PC-3 (cell line): ENCODE measurements around the gene ATF6. TPM values are rescaled to one million over a fixed set of nuclear protein-coding genes. Genes with fewer than 3 reads are reported as not detected.

Source experiments
- ATAC-seq: fragments of 200-7000 bp; cut with Tn5 transposase; 2 replicates; pipeline ENCODE4 v1.9.1; 2020; ENCODE audit warnings: mild to moderate bottlenecking, moderate library complexity
- BruUV-seq: library from RNA; stranded (reverse); fragments of 400-500 nt; replicated peaks from 2 replicates; lab custom pipeline; 2021; lab: Mats Ljungman, UMichigan
- CTCF ChIA-PET: fragments of 300-600 bp; sonication (Branson Sonifier 250); formaldehyde crosslinking; loops from one replicate; lab custom pipeline; 2022; ENCODE audit warnings: antibody characterized with exemption; lab: Charles Lee
- POLR2A ChIA-PET: fragments of 300-600 bp; sonication (Branson Sonifier 250); formaldehyde crosslinking; loops from one replicate; lab custom pipeline; 2022; ENCODE audit warnings: antibody characterized with exemption; ENCODE audit not compliant: unreplicated experiment; lab: Charles Lee
- DNase-seq: peaks from one replicate; pipeline ENCODE4 v3.0.0-alpha.2; 2015
- H2AFZ ChIP-seq: fragments of 300-600 bp; sonication (generic); 2 replicates; pipeline ENCODE4 v1.6.0; 2016; ENCODE audit warnings: antibody characterized with exemption, low read length
- H3F3A ChIP-seq: fragments of 300-600 bp; sonication (generic); one replicate; pipeline ENCODE4 v1.6.0; 2017; ENCODE audit warnings: antibody characterized with exemption, low read length, control low read depth, mild to moderate bottlenecking; ENCODE audit not compliant: unreplicated experiment
- H3K27ac ChIP-seq: fragments of 300-600 bp; sonication (generic); 2 replicates; pipeline ENCODE4 v1.5.1; 2016; ENCODE audit warnings: mild to moderate bottlenecking, low read length
- H3K27me3 ChIP-seq: fragments of 300-600 bp; sonication (generic); 2 replicates; pipeline ENCODE4 v1.6.1; 2016; ENCODE audit warnings: low read length, mixed read lengths
- H3K36me3 ChIP-seq: fragments of 300-600 bp; sonication (generic); 2 replicates; pipeline ENCODE4 v1.6.1; 2016; ENCODE audit warnings: low read depth, mixed run types, low read length, mixed read lengths
- H3K4me1 ChIP-seq: fragments of 300-600 bp; sonication (generic); 2 replicates; pipeline ENCODE4 v1.5.1; 2016; ENCODE audit warnings: low read length; ENCODE audit not compliant: insufficient read depth
- H3K4me2 ChIP-seq: fragments of 300-600 bp; sonication (generic); 2 replicates; pipeline ENCODE4 v1.6.0; 2016; ENCODE audit warnings: low read length
- H3K4me3 ChIP-seq: fragments of 300-600 bp; sonication (generic); 2 replicates; pipeline ENCODE4 v1.5.1; 2016; ENCODE audit warnings: mild to moderate bottlenecking, low read length, mixed read lengths
- H3K79me2 ChIP-seq: fragments of 300-600 bp; sonication (generic); 2 replicates; pipeline ENCODE4 v1.6.1; 2017; ENCODE audit warnings: low read length, mixed read lengths
- H3K9ac ChIP-seq: fragments of 300-600 bp; sonication (generic); 2 replicates; pipeline ENCODE4 v1.6.0; 2016; ENCODE audit warnings: mild to moderate bottlenecking, low read length
- H3K9me2 ChIP-seq: fragments of 300-600 bp; sonication (generic); replicated peaks from 2 replicates; pipeline ENCODE4 v1.6.1; 2016; ENCODE audit warnings: mixed run types, low read length, mixed read lengths
- H3K9me3 ChIP-seq: fragments of 300-600 bp; sonication (generic); 2 replicates; pipeline ENCODE4 v1.6.1; 2016; ENCODE audit warnings: low read length, mixed read lengths
- H4K20me1 ChIP-seq: fragments of 300-600 bp; sonication (generic); 2 replicates; pipeline ENCODE4 v1.6.1; 2016; ENCODE audit warnings: low read length, mixed read lengths
- EZH2 ChIP-seq: fragments of 300-600 bp; sonication (generic); IDR thresholded peaks from one replicate; pipeline ENCODE4 v1.6.1; 2017; ENCODE audit warnings: antibody characterized with exemption, mild to moderate bottlenecking, low read length; ENCODE audit not compliant: unreplicated experiment
- EZH2phosphoT487 ChIP-seq: fragments of 300-600 bp; sonication (generic); IDR thresholded peaks from 2 replicates; pipeline ENCODE4 v1.6.1; 2018; ENCODE audit warnings: mild to moderate bottlenecking, antibody characterized with exemption, low read length, borderline replicate concordance
- intact Hi-C: fragments of 100-400 bp; cut with micrococcal nuclease; formaldehyde crosslinking; loops from 2 replicates; pipeline ENCODE4 v1.9.0; 2023
- total RNA-seq: library from RNA; depleted of rRNA; stranded (reverse); fragments of >200 nt; gene quantifications from 2 replicates; pipeline ENCODE4 v1.2.3, GENCODE V29; 2014
- TF ChIP-seq, protein P1 (sequence below): fragments of 300-600 bp; sonication (generic); conservative IDR thresholded peaks from 2 replicates; pipeline ENCODE4 v1.5.1; 2017; ENCODE audit warnings: antibody characterized with exemption, low read depth, mild to moderate bottlenecking, low read length

The ATF6 gene
- total RNA-seq, 1 experiment from 2014 or later: 19.7 TPM

- no peak overlapping the region for H3K4me3 ChIP-seq
- H3K4me2 ChIP-seq: no peak overlapping the region
- no TSS peak for BruUV-seq
- no peaks in the 10 kb centered on the region for H3K79me2 ChIP-seq
- ChIA-PET CTCF (no interaction called here), POLR2A (interaction anchor here (0.7 kb wide), 1 partner anchor 23 kb away, joined by 3 read pairs; no protein-coding TSS in a partner anchor)
- H3K9ac ChIP-seq: no peak overlapping the region
- H3K36me3 ChIP-seq: no peaks in the 10 kb centered on the region
- DNase-seq (no peak), ATAC-seq (no peak)
- H3K27me3 ChIP-seq: no peaks in the 10 kb centered on the region
- TF ChIP-seq EZH2phosphoT487 (no peak), EZH2 (no peak)
- H3K4me1 ChIP-seq: no peaks in the 10 kb centered on the region
- H3K9me2 ChIP-seq: no peaks in the 10 kb centered on the region
- H3K27ac ChIP-seq: no peak overlapping the region
- H3K9me3 ChIP-seq: no peaks in the 10 kb centered on the region
- H2AFZ ChIP-seq: no peak overlapping the region
- no peaks in the 10 kb centered on the region for H3F3A ChIP-seq
- no peaks in the 10 kb centered on the region for H4K20me1 ChIP-seq
- intact Hi-C loops: no loop called here
Observed at GRCh38 chr1:161981735-161982506, 215.8 kb downstream of the ATF6 start.

DNA sequence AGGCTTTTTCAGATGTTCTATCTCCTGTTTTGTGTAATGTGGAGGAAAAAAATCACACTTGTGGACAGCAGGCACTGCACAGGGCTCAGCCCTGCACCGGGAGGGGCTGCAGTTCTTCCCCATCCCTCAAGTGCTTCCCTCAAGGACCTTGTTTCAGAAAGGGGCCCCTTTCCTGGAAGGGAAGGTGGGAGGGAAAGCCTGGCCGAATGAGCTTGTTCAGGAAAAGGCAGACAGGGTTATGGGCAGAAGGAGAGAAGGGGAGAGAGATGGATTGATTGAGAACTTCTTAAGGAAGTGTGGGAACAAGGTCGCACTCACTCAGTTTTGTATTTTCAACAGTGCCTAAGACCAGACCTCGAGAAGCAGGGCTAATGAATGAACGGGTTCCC lies 216.4 kb downstream of the ATF6 start:
- H3K27me3 ChIP-seq: no peaks in the 10 kb centered on the region
- no peaks in the 10 kb centered on the region for H3K4me1 ChIP-seq
- no peak overlapping the region for H3K4me3 ChIP-seq
- no peaks in the 10 kb centered on the region for H3K9me3 ChIP-seq
- no peak overlapping the region for H3K27ac ChIP-seq
- DNase-seq: no peak
- no peaks in the 10 kb centered on the region for H3K79me2 ChIP-seq
- ChIA-PET POLR2A (interaction anchor here (0.7 kb wide), 1 partner anchor 24 kb away, joined by 3 read pairs; no protein-coding TSS in a partner anchor), CTCF (no interaction called here)
- intact Hi-C loops: no loop called here
- no peak overlapping the region for H3K9ac ChIP-seq
- no peak for ATAC-seq
- H2AFZ ChIP-seq: no peak overlapping the region
- H3K4me2 ChIP-seq: no peak overlapping the region
- TF ChIP-seq EZH2phosphoT487: no peak
- TF ChIP-seq, protein P1, sequence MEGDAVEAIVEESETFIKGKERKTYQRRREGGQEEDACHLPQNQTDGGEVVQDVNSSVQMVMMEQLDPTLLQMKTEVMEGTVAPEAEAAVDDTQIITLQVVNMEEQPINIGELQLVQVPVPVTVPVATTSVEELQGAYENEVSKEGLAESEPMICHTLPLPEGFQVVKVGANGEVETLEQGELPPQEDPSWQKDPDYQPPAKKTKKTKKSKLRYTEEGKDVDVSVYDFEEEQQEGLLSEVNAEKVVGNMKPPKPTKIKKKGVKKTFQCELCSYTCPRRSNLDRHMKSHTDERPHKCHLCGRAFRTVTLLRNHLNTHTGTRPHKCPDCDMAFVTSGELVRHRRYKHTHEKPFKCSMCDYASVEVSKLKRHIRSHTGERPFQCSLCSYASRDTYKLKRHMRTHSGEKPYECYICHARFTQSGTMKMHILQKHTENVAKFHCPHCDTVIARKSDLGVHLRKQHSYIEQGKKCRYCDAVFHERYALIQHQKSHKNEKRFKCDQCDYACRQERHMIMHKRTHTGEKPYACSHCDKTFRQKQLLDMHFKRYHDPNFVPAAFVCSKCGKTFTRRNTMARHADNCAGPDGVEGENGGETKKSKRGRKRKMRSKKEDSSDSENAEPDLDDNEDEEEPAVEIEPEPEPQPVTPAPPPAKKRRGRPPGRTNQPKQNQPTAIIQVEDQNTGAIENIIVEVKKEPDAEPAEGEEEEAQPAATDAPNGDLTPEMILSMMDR: no peak
- no peak for TF ChIP-seq EZH2
- H3K9me2 ChIP-seq: no peaks in the 10 kb centered on the region
- H3F3A ChIP-seq: no peaks in the 10 kb centered on the region
- H3K36me3 ChIP-seq: no peaks in the 10 kb centered on the region
- no TSS peak for BruUV-seq
- no peaks in the 10 kb centered on the region for H4K20me1 ChIP-seq

- H4K20me1 ChIP-seq: no peaks in the 10 kb centered on the region
- no TSS peak for BruUV-seq
- H3K9me2 ChIP-seq: no peaks in the 10 kb centered on the region
- H3F3A ChIP-seq: no peaks in the 10 kb centered on the region
- no peak for ATAC-seq
- H3K9ac ChIP-seq: no peak overlapping the region
- no peaks in the 10 kb centered on the region for H3K79me2 ChIP-seq
- TF ChIP-seq, protein P1: no peak
- TF ChIP-seq EZH2phosphoT487: no peak
- no peaks in the 10 kb centered on the region for H3K36me3 ChIP-seq
- DNase-seq: no peak
- no peak overlapping the region for H3K27ac ChIP-seq
- intact Hi-C loops: no loop called here
- H3K9me3 ChIP-seq: no peaks in the 10 kb centered on the region
- no peak overlapping the region for H3K4me2 ChIP-seq
- POLR2A ChIA-PET: interaction anchor here (0.7 kb wide), 1 partner anchor 24 kb away, joined by 3 read pairs; no protein-coding TSS in a partner anchor
- CTCF ChIA-PET: no interaction called here
- no peak overlapping the region for H2AFZ ChIP-seq
- no peaks in the 10 kb centered on the region for H3K27me3 ChIP-seq
- no peak overlapping the region for H3K4me3 ChIP-seq
- H3K4me1 ChIP-seq: no peaks in the 10 kb centered on the region
Observed at GRCh38 chr1:161982917-161983316, 216.8 kb downstream of the ATF6 start.
